ENCODE data around the gene TFCP2L1. TPM values are rescaled to one million over a fixed set of nuclear protein-coding genes. Genes with fewer than 3 reads are reported as not detected.

TFCP2L1 gene
- total RNA-seq, 1 experiment from 2014 or later = 1.8 TPM

- no peak overlapping the region for H2BK120ac ChIP-seq (ENCODE audit: low read depth, low read length, poor library complexity, severe bottlenecking)
- no peak overlapping the region for H2AK5ac ChIP-seq (ENCODE audit: insufficient read length, low read length)
- no peaks in the 10 kb centered on the region for H4K20me1 ChIP-seq (ENCODE audit: control insufficient read depth, insufficient read depth, insufficient read length)
- H2BK12ac ChIP-seq (ENCODE audit: insufficient read length, low read depth, low read length) = no peak overlapping the region
- no peak overlapping the region for H3K18ac ChIP-seq (ENCODE audit: insufficient read length, low read depth, low read length)
- no peaks in the 10 kb centered on the region for H3K27me3 ChIP-seq (ENCODE audit: insufficient read depth, low read length)
- no CpG with 5 or more reads among the region's 4 CpGs for WGBS (ENCODE audit: extremely low coverage, insufficient read length, low lambda C conversion rate)
- Mint-ChIP-seq H3K27me3 (ENCODE audit: low read depth) (peaks cover 2% of the 10 kb centered on the region), H3K27ac (no peak overlapping the region), H3K36me3 (ENCODE audit: insufficient read depth in 1 of 3, low read depth in 3 of 3) (no peaks in the 10 kb centered on the region), H3K4me3 (no peak overlapping the region), H3K4me1 (peaks cover 2 to 4% of the 10 kb centered on the region in 2 experiments; a peak in 3 of 4 replicates), H3K9me3 (no peaks in the 10 kb centered on the region; a peak in 1 of 5 replicates)
- no peak for TF ChIP-seq CTCF (conservative IDR thresholded peaks at IDR 0.05)
- no peak overlapping the region for H3K9ac ChIP-seq (ENCODE audit: extremely low read depth, insufficient read length, low read length)
- H3T11ph ChIP-seq (ENCODE audit: low read length) = no peak overlapping the region
- H2BK20ac ChIP-seq (ENCODE audit: low read depth, low read length, poor library complexity, severe bottlenecking) = no peak overlapping the region
- H3K4ac ChIP-seq (ENCODE audit: low read depth, low read length) = no peak overlapping the region
- no peak overlapping the region for H3K27ac ChIP-seq (ENCODE audit: insufficient read length, low read depth, low read length)
- no peak overlapping the region for H4K5ac ChIP-seq (ENCODE audit: insufficient read length, low read depth, low read length)
- no peak overlapping the region for H3K56ac ChIP-seq (ENCODE audit: insufficient read length, low read depth, low read length)
- no peak overlapping the region for H2BK5ac ChIP-seq (ENCODE audit: insufficient read length, low read length)
- H3K79me1 ChIP-seq (ENCODE audit: insufficient read depth, low read depth, low read length, poor library complexity, severe bottlenecking) = no peaks in the 10 kb centered on the region
- no peak overlapping the region for H4K8ac ChIP-seq (replicated peaks; ENCODE audit: insufficient read length, low read depth, low read length)
- DNase-seq = no peak
- no peak overlapping the region for H4K91ac ChIP-seq (ENCODE audit: insufficient read length, low read depth, low read length)
- H3K4me1 ChIP-seq (ENCODE audit: insufficient read depth, low read length) = no peaks in the 10 kb centered on the region
- no peaks in the 10 kb centered on the region for H3K79me2 ChIP-seq (ENCODE audit: insufficient read depth, low read length)
- H2AFZ ChIP-seq (ENCODE audit: low read length) = no peak overlapping the region
- no peak overlapping the region for H2BK15ac ChIP-seq (ENCODE audit: low read depth, low read length)
- no peak overlapping the region; the same call in 1 of the 2 replicates for H3K14ac ChIP-seq (ENCODE audit: insufficient read depth, low read length)
- H3K9me3 ChIP-seq (ENCODE audit: control insufficient read depth, low read depth, low read length) = no peaks in the 10 kb centered on the region
- no peak overlapping the region for H3K23ac ChIP-seq (ENCODE audit: insufficient read length, low read depth, low read length)
- no peaks in the 10 kb centered on the region for H3K23me2 ChIP-seq (ENCODE audit: insufficient read length, low read depth, low read length, poor library complexity, severe bottlenecking)
- no peak overlapping the region for H3K4me2 ChIP-seq (ENCODE audit: insufficient read depth, insufficient read length, low read length)
These were observed 46.2 kb downstream of the TFCP2L1 start for GRCh38 chr2:121238828-121239227.

Data from H9 (cell line).